CD4-positive, CD25-positive, alpha-beta regulatory T cell (primary cell): ENCODE data around the gene MICAL3. TPM values are rescaled to one million over a fixed set of nuclear protein-coding genes. Genes with fewer than 3 reads are reported as not detected.

Experiments used
- ATAC-seq, 2 donors: fragments of 150-1000 bp; cut with Tn5 transposase; one replicate each; pipeline ENCODE4 v1.10.0; 2021; ENCODE audit warnings: low read depth in 2 of 2, moderate number of reproducible peaks in 2 of 2, moderate library complexity in 1 of 2
- DNase-seq, 3 donors: peaks; one replicate each; pipeline versions ENCODE4 v3.0.0 to v3.0.0-alpha.2; 2012 to 2022; ENCODE audit warnings: mixed read lengths in 1 of 3
- H3K27ac ChIP-seq: one replicate; pipeline ENCODE4 v1.7.0; 2013; ENCODE audit warnings: mild to moderate bottlenecking, low read length; ENCODE audit not compliant: insufficient read depth, poor library complexity, severe bottlenecking
- H3K27me3 ChIP-seq: one replicate; pipeline ENCODE4 v1.7.0; 2013; ENCODE audit warnings: low read length; ENCODE audit not compliant: control insufficient read depth, insufficient read depth
- H3K36me3 ChIP-seq: one replicate; pipeline ENCODE4 v1.7.0; 2013; ENCODE audit warnings: mild to moderate bottlenecking, low read length, moderate library complexity; ENCODE audit not compliant: control insufficient read depth, insufficient read depth
- H3K4me1 ChIP-seq: 2 replicates; pipeline ENCODE4 v1.7.0; 2013; ENCODE audit warnings: mild to moderate bottlenecking, low read length; ENCODE audit not compliant: insufficient read depth, control insufficient read depth, poor library complexity, severe bottlenecking
- H3K4me3 ChIP-seq: one replicate; pipeline ENCODE4 v1.7.0; 2013; ENCODE audit warnings: low read depth, mild to moderate bottlenecking, low read length, moderate library complexity
- H3K9me3 ChIP-seq, 2 experiments: 1 replicate in 1 of 2; 2 replicates in 1 of 2; pipeline ENCODE4 v1.7.0; 2013; ENCODE audit warnings: low read length in 2 of 2, mild to moderate bottlenecking in 1 of 2, moderate library complexity in 1 of 2; ENCODE audit not compliant: control insufficient read depth in 2 of 2
- H3K27ac Mint-ChIP-seq, 3 donors: one replicate each; pipeline ENCODE4 v1.8.0; 2020 to 2022; ENCODE audit warnings: mild to moderate bottlenecking in 3 of 3, mixed read lengths in 3 of 3, moderate library complexity in 2 of 3
- H3K27me3 Mint-ChIP-seq: one replicate; pipeline ENCODE4 v1.8.0; 2022; ENCODE audit warnings: mild to moderate bottlenecking, mixed read lengths
- H3K36me3 Mint-ChIP-seq: one replicate; pipeline ENCODE4 v1.8.0; 2020; ENCODE audit warnings: mixed read lengths
- H3K4me1 Mint-ChIP-seq, 4 donors: one replicate each; pipeline ENCODE4 v1.8.0; 2020 to 2022; ENCODE audit warnings: mixed read lengths in 4 of 4, mild to moderate bottlenecking in 1 of 4
- H3K4me3 Mint-ChIP-seq, 4 donors: one replicate each; pipeline ENCODE4 v1.8.0; 2020 to 2022; ENCODE audit warnings: mild to moderate bottlenecking in 4 of 4, mixed read lengths in 4 of 4, moderate library complexity in 3 of 4
- H3K9me3 Mint-ChIP-seq, 7 donors: one replicate each; pipeline ENCODE4 v1.8.0; 2020 to 2022; ENCODE audit warnings: mixed read lengths in 7 of 7, mild to moderate bottlenecking in 3 of 7, moderate library complexity in 2 of 7
- polyA plus RNA-seq, 4 donors: library from polyadenylated mRNA; unstranded; fragments of 300-500 nt; fragmentation: Illumina TruSeq; gene quantifications; one replicate each; pipeline ENCODE4 v1.2.3, GENCODE V29; 2021
- total RNA-seq: library from RNA; stranded (reverse); gene quantifications from one replicate; pipeline ENCODE4 v1.2.3, GENCODE V29; 2022

The MICAL3 gene
- total and polyA plus RNA-seq, 5 donors from 2014 or later = 0.71 to 39.9 (median 1.8) TPM

- no peaks in the 10 kb centered on the region for H3K27me3 ChIP-seq
- no peak overlapping the region for H3K4me3 Mint-ChIP-seq
- H3K27me3 Mint-ChIP-seq = no peaks in the 10 kb centered on the region
- H3K4me1 ChIP-seq = no peaks in the 10 kb centered on the region
- no peak overlapping the region for H3K4me3 ChIP-seq
- no peaks in the 10 kb centered on the region for H3K36me3 Mint-ChIP-seq
- H3K36me3 ChIP-seq = no peaks in the 10 kb centered on the region
- no peaks in the 10 kb centered on the region for H3K9me3 Mint-ChIP-seq
- DNase-seq = peak in 1 of 3 donors; percentile 9
- H3K4me1 Mint-ChIP-seq = peaks cover 10 to 22% (median 19%) of the 10 kb centered on the region in 4 donors
- no peaks in the 10 kb centered on the region for H3K9me3 ChIP-seq
- H3K27ac ChIP-seq = no peak overlapping the region
- ATAC-seq = no peak
- H3K27ac Mint-ChIP-seq = peak overlapping the region in 1 of 3 donors; percentile 14
Measured at GRCh38 chr22:17952273-17952801, 72.0 kb downstream of the MICAL3 start.

GRCh38 chr22:17951315-17951714 is 73.0 kb downstream of the MICAL3 start:
- H3K36me3 Mint-ChIP-seq = no peaks in the 10 kb centered on the region
- Histone ChIP-seq H3K27me3 (no peaks in the 10 kb centered on the region), H3K4me3 (no peak overlapping the region), H3K4me1 (no peaks in the 10 kb centered on the region), H3K27ac (no peak overlapping the region), H3K36me3 (no peaks in the 10 kb centered on the region), H3K9me3 (no peaks in the 10 kb centered on the region)
- peaks cover 10 to 23% (median 19%) of the 10 kb centered on the region in 4 donors for H3K4me1 Mint-ChIP-seq
- H3K27me3 Mint-ChIP-seq = no peaks in the 10 kb centered on the region
- ATAC-seq = no peak
- H3K9me3 Mint-ChIP-seq = no peaks in the 10 kb centered on the region
- H3K27ac Mint-ChIP-seq = peak overlapping the region in 1 of 3 donors; percentile 1
- no peak overlapping the region for H3K4me3 Mint-ChIP-seq
- no peak for DNase-seq

- DNase-seq = no peak
- H3K36me3 ChIP-seq = no peaks in the 10 kb centered on the region
- ATAC-seq = no peak
- H3K27me3 ChIP-seq = no peaks in the 10 kb centered on the region
- no peaks in the 10 kb centered on the region for H3K4me1 ChIP-seq
- Mint-ChIP-seq H3K36me3 (no peaks in the 10 kb centered on the region), H3K4me1 (peaks cover 10 to 22% (median 20%) of the 10 kb centered on the region in 4 donors), H3K4me3 (no peak overlapping the region), H3K27ac (peak overlapping the region in 1 of 3 donors; percentile 1), H3K9me3 (no peaks in the 10 kb centered on the region), H3K27me3 (no peaks in the 10 kb centered on the region)
- H3K27ac ChIP-seq = no peak overlapping the region
- H3K4me3 ChIP-seq = no peak overlapping the region
- no peaks in the 10 kb centered on the region for H3K9me3 ChIP-seq
Measured at GRCh38 chr22:17950651-17951214, 73.6 kb downstream of the MICAL3 start.

GRCh38 chr22:17949642-17950473 is 74.5 kb downstream of the MICAL3 start:
- ATAC-seq (no peak), DNase-seq (no peak)
- Histone ChIP-seq H3K27me3 (no peaks in the 10 kb centered on the region), H3K9me3 (no peaks in the 10 kb centered on the region), H3K36me3 (no peaks in the 10 kb centered on the region), H3K27ac (no peak overlapping the region), H3K4me3 (no peak overlapping the region), H3K4me1 (no peaks in the 10 kb centered on the region)
- Mint-ChIP-seq H3K36me3 (no peaks in the 10 kb centered on the region), H3K27ac (no peak overlapping the region), H3K27me3 (no peaks in the 10 kb centered on the region), H3K9me3 (no peaks in the 10 kb centered on the region), H3K4me3 (no peak overlapping the region), H3K4me1 (peaks cover 10 to 18% (median 16%) of the 10 kb centered on the region in 4 donors)

- H3K36me3 Mint-ChIP-seq = peaks cover 3% of the 10 kb centered on the region
- Histone ChIP-seq H3K36me3 (no peaks in the 10 kb centered on the region), H3K9me3 (no peaks in the 10 kb centered on the region), H3K4me1 (no peaks in the 10 kb centered on the region), H3K27me3 (no peaks in the 10 kb centered on the region), H3K27ac (no peak overlapping the region), H3K4me3 (no peak overlapping the region)
- H3K4me1 Mint-ChIP-seq = peaks cover 5 to 19% (median 13%) of the 10 kb centered on the region in 4 donors
- peak overlapping the region in 1 of 3 donors; percentile 40 for H3K27ac Mint-ChIP-seq
- no peaks in the 10 kb centered on the region for H3K27me3 Mint-ChIP-seq
- no peak for ATAC-seq
- no peak overlapping the region for H3K4me3 Mint-ChIP-seq
- no peak for DNase-seq
- no peaks in the 10 kb centered on the region for H3K9me3 Mint-ChIP-seq
Measured at GRCh38 chr22:17948101-17948500, 76.3 kb downstream of the MICAL3 start.

GRCh38 chr22:17946662-17947367 is 77.5 kb downstream of the MICAL3 start:
- DNase-seq (no peak), ATAC-seq (no peak)
- H3K27me3 Mint-ChIP-seq = no peaks in the 10 kb centered on the region
- no peaks in the 10 kb centered on the region for H3K4me1 ChIP-seq
- H3K27ac Mint-ChIP-seq = peak overlapping the region in 1 of 3 donors; percentile 32
- peaks cover 3% of the 10 kb centered on the region for H3K36me3 Mint-ChIP-seq
- H3K4me1 Mint-ChIP-seq = peaks cover 5 to 17% (median 12%) of the 10 kb centered on the region in 4 donors
- no peak overlapping the region for H3K4me3 Mint-ChIP-seq
- no peaks in the 10 kb centered on the region for H3K36me3 ChIP-seq
- H3K27me3 ChIP-seq = no peaks in the 10 kb centered on the region
- no peak overlapping the region for H3K27ac ChIP-seq
- no peaks in the 10 kb centered on the region for H3K9me3 ChIP-seq
- H3K4me3 ChIP-seq = no peak overlapping the region
- H3K9me3 Mint-ChIP-seq = no peaks in the 10 kb centered on the region

GRCh38 chr22:17945888-17946648 is 78.3 kb downstream of the MICAL3 start:
- no peaks in the 10 kb centered on the region for H3K27me3 ChIP-seq
- H3K4me1 Mint-ChIP-seq = peaks cover 2 to 17% (median 13%) of the 10 kb centered on the region in 4 donors
- H3K27me3 Mint-ChIP-seq = no peaks in the 10 kb centered on the region
- no peaks in the 10 kb centered on the region for H3K9me3 ChIP-seq
- H3K36me3 Mint-ChIP-seq = peaks cover 3% of the 10 kb centered on the region
- H3K4me3 ChIP-seq = no peak overlapping the region
- no peak overlapping the region for H3K4me3 Mint-ChIP-seq
- H3K36me3 ChIP-seq = no peaks in the 10 kb centered on the region
- H3K9me3 Mint-ChIP-seq = no peaks in the 10 kb centered on the region
- ATAC-seq = peak in 1 of 2 donors; percentile 24
- no peak for DNase-seq
- H3K27ac Mint-ChIP-seq = peak overlapping the region in 1 of 3 donors; percentile 32
- H3K27ac ChIP-seq = no peak overlapping the region
- H3K4me1 ChIP-seq = no peaks in the 10 kb centered on the region
